Progenitor cell of endocrine pancreas (in vitro differentiated cells): ENCODE results near the gene PITX2. TPM values are rescaled to one million over a fixed set of nuclear protein-coding genes. Genes with fewer than 3 reads are reported as not detected.

Experiments used
- DNase-seq: peaks from one replicate; pipeline ENCODE4 v3.0.0; 2021; ENCODE audit warnings: low spot score; ENCODE audit not compliant: unreplicated experiment
- H3K27ac Mint-ChIP-seq: 2 replicates; pipeline ENCODE4 v1.8.0; 2021; ENCODE audit warnings: mild to moderate bottlenecking, moderate library complexity, mixed read lengths
- H3K27me3 Mint-ChIP-seq: 2 replicates; pipeline ENCODE4 v1.8.0; 2021; ENCODE audit warnings: mixed read lengths
- H3K36me3 Mint-ChIP-seq: 2 replicates; pipeline ENCODE4 v1.8.0; 2022; ENCODE audit warnings: mixed read lengths; ENCODE audit not compliant: insufficient read depth
- H3K4me1 Mint-ChIP-seq: 2 replicates; pipeline ENCODE4 v1.8.0; 2021; ENCODE audit warnings: low read depth, mixed read lengths
- H3K4me3 Mint-ChIP-seq: 2 replicates; pipeline ENCODE4 v1.8.0; 2021; ENCODE audit warnings: low read depth, mild to moderate bottlenecking, moderate library complexity, mixed read lengths
- H3K9me3 Mint-ChIP-seq: 2 replicates; pipeline ENCODE4 v1.8.0; 2021; ENCODE audit warnings: low read depth, mixed read lengths
- CTCF ChIP-seq: fragments of 200-600 bp; sonication (generic); IDR thresholded peaks from one replicate; pipeline ENCODE4 v1.5.0; 2021; ENCODE audit warnings: antibody characterized with exemption, mild to moderate bottlenecking; ENCODE audit not compliant: unreplicated experiment
- total RNA-seq: library from RNA; stranded (reverse); gene quantifications from 2 replicates; pipeline ENCODE4 v1.2.1, GENCODE V29; 2021

The PITX2 gene
- total RNA-seq, 1 donor from 2014 or later: 5.3 TPM

DNA sequence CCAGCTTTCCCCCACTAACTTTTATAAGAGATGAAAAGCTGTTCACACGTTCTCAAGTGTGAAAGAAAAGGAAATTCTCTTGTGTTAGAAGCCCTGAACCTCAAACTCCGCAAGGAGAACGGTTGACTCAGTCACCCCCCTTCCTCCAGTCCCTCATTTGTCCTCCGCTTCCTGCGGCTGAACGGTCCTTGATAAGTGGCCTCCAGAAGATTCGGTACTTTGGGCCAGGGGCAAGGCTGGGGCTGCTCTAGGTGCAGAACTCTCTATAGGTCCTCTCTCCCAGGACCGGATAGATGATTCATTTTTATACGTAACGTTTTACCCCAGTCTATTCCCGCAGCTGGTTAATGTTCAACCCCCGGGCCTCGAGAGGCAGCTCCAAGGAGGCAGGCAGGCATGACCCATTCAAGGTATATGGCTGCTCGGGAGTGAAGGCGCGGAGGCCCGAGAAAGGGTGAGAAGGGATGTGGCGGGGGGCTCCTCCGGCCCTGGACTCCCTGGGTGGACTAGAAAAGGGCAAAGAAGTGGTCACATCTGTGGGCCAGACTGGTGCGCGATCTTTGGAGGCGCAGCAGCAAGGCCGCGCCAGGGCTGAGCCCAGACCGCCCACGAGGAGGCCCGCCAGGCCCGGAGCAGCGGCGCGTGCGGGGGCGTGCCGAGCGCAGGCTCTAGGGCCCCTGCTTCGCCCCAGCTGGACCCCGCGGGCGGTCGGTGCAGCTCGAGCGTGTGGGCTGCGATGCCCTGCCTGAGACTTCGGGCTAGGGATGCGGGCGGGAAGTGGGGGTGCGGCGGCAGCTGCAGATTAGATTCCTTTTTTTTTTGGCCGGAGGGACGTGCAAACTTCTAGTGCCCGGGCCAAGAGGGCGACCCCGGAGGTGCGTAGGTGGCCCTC lies 11.7 kb downstream of the PITX2 start:
- no peak overlapping the region for H3K27ac Mint-ChIP-seq
- DNase-seq: no peak
- H3K36me3 Mint-ChIP-seq: no peaks in the 10 kb centered on the region
- peaks cover 38% of the 10 kb centered on the region for H3K27me3 Mint-ChIP-seq
- H3K4me1 Mint-ChIP-seq: peaks cover 16% of the 10 kb centered on the region
- TF ChIP-seq CTCF: no peak
- no peaks in the 10 kb centered on the region for H3K9me3 Mint-ChIP-seq
- no peak overlapping the region for H3K4me3 Mint-ChIP-seq

GRCh38 chr4:110610620-110610939 lies 12.3 kb downstream of the PITX2 start:
- Mint-ChIP-seq H3K4me3 (no peak overlapping the region), H3K9me3 (no peaks in the 10 kb centered on the region), H3K36me3 (no peaks in the 10 kb centered on the region), H3K27ac (no peak overlapping the region), H3K27me3 (peaks cover 32% of the 10 kb centered on the region), H3K4me1 (peaks cover 12% of the 10 kb centered on the region)
- TF ChIP-seq CTCF: no peak
- no peak for DNase-seq

DNA sequence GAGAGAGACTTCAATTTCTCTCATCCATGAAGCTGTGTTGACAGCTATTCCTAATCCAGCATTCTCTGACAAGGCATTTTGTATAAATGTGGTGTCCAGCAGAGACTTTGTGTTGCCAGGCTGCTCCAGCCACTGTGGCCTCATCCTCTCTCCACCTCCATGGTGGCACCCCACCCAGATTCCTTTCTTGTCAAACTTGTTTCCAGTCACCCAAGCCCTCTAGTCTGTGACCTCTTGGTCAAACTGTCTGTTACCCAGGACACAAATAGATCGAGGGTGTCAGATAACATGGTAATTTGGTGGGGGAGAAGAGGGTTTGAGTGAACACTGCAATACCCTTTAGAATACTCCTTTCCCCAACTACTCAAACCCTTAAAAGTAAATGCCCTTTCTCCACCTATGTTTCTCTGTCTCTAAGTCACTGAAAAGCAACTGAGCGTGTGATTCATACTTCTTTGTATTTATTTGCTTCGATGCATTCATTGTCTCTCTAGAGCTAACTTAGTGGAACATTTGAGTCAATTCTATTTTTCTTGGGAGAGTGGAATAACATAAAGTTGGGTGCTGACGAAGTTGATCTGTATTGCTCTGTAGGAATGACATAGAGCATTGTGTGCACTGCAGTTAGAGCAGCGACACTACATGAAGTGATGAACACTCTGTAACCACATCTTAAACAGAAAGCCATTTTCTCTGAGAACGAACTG lies 13.7 kb downstream of the PITX2 start:
- Mint-ChIP-seq H3K36me3 (no peaks in the 10 kb centered on the region), H3K9me3 (no peaks in the 10 kb centered on the region), H3K27ac (no peak overlapping the region), H3K4me3 (no peak overlapping the region), H3K4me1 (peaks cover 11% of the 10 kb centered on the region), H3K27me3 (peaks cover 21% of the 10 kb centered on the region)
- no peak for DNase-seq
- TF ChIP-seq CTCF: no peak

- Mint-ChIP-seq H3K27ac (no peak overlapping the region), H3K9me3 (no peaks in the 10 kb centered on the region), H3K36me3 (no peaks in the 10 kb centered on the region), H3K4me3 (no peak overlapping the region), H3K4me1 (peaks cover 10% of the 10 kb centered on the region), H3K27me3 (no peaks in the 10 kb centered on the region)
- DNase-seq: no peak
- TF ChIP-seq CTCF: no peak
Observed at GRCh38 chr4:110605077-110605476, 17.8 kb downstream of the PITX2 start.

DNA sequence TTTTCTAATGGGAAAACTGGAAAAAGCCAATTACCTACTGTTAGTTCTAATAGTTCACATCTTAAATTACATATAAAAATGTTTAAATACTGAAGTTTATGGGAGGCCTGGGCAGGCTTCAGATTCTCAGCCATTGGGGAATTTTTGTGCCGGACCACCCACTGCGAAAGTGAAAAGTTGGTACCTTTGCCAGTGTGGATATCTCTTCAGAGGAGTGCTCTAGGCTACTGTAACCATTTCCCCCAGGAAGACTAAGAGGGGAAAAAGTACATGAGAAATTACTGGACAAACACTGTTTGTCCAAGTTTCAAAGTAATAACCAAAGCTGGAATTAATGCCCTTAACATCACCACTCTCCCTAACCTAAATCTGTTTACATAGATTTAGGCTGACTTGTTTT lies 20.8 kb downstream of the PITX2 start:
- no peaks in the 10 kb centered on the region for H3K27me3 Mint-ChIP-seq
- peaks cover 7% of the 10 kb centered on the region for H3K9me3 Mint-ChIP-seq
- H3K4me3 Mint-ChIP-seq: no peak overlapping the region
- H3K36me3 Mint-ChIP-seq: no peaks in the 10 kb centered on the region
- H3K27ac Mint-ChIP-seq: no peak overlapping the region
- no peaks in the 10 kb centered on the region for H3K4me1 Mint-ChIP-seq
- no peak for DNase-seq
- no peak for TF ChIP-seq CTCF
